OCI-LY7 (cell line): ENCODE measurements around the gene LGALS3.

ENCODE experiments used
- CTCF ChIP-seq: fragments of 200-600 bp; sonication (generic); conservative IDR thresholded peaks from 2 replicates; pipeline ENCODE4 v1.5.1; 2014; ENCODE audit warnings: mild to moderate bottlenecking, antibody characterized with exemption, low read length, moderate library complexity, mixed read lengths
- EZH2phosphoT487 ChIP-seq: fragments of 200-600 bp; sonication (generic); IDR thresholded peaks from 2 replicates; pipeline ENCODE4 v1.6.1; 2018; ENCODE audit warnings: low read depth, borderline replicate concordance, mild to moderate bottlenecking, mixed run types, antibody characterized with exemption, low read length, moderate library complexity, mixed read lengths

GRCh38 chr14:55130196-55130550 lies 1.1 kb downstream of the LGALS3 start:
- TF ChIP-seq CTCF (no peak), EZH2phosphoT487 (no peak; the same call in 1 of the 2 replicates)
